ENCODE measurements around the gene ZNF441.
"Not testable (repeated sequence)": the region's sequence is repeated elsewhere in the genome, so short reads cannot be mapped to it uniquely, and the experiment has no call there.

Gene ZNF441

DNA sequence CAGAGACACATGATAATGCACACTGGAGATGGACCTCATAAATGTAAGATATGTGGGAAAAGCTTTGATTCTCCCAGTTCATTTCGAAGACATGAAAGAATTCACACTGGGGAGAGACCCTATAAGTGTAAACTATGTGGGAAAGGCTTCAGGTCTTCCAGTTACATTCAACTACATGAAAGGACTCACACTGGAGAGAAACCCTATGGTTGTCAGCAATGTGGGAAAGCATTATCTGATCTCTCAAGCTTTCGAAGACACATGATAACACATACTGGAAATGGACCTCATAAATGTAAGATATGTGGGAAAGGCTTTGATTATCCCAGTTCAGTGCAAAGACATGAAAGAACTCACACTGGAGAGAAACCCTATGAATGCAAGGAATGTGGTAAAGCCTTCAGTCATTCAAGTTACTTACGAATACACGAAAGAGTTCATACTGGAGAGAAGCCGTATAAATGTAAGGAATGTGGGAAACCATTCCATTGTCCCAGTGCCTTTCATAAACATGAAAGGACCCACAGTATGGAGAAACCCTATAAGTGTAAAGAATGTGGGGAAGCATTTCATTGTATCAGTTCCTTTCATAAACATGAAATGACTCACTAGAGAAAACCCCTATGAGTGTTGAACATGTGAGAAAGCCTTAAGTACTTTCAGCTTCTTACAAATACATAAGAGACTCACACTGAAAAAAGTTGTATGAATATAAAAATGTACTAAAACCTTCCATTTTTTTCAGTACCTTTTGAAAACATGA, 14.7 kb downstream of the ZNF441 start:
- FAIRE-seq = no peak

DNA sequence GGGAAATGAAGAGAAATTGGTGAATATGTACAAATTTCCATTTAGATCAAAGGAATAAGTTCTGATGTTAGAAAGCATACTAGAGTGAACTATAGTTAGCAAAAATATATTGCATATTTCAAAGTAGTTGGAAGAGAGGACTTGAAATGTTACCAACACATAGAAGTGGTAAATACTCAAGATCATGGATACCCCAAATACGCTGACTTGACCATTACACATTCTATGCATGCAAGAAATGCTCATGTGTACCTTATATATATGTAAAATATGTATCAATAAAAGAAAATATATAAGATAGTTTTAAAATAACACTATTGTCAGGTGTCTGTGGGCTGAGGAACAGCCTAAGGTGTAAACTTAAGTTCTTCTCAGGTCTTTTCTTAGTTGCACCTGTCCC, 17.0 kb downstream of the ZNF441 start:
- FAIRE-seq = no peak

DNA sequence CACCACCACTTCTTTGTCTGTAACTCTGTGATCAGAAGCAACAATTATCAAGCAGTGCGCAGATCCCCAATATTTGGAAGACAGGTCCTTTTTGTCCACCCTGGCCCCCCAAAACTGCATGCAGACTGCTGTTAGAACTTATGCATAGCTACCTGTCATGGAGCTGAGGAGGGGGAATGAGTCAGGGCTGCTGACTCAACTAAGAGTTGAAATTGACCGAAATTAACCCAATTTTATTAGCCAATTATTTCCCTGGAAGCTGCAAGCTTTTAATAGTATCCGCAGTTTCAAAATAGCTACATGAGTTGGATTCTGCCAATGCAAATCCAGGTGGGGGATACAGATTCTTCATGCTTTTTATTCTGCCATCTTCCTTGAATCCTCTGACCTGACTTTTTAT, 17.6 kb downstream of the ZNF441 start:
- no peak for FAIRE-seq

DNA sequence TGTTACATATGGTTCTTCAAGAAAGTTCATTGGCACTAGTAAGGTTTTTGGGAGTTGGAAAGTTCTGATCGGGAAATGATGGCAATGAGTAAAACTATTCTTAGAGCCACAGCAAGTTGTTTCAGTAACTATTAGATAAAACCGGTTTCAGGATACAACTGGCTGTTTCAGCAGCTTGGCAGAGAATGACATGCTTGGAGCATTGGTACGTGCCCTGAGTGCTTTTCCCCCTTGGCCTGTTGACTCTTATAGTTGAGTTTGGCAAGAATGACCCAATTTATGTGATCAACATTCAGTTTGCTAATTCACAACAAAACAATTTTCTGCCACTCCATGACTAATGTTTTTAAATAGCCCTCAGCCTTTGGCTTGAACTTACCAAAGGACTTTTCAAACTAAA, 20.7 kb downstream of the ZNF441 start:
- no peak for FAIRE-seq

DNA sequence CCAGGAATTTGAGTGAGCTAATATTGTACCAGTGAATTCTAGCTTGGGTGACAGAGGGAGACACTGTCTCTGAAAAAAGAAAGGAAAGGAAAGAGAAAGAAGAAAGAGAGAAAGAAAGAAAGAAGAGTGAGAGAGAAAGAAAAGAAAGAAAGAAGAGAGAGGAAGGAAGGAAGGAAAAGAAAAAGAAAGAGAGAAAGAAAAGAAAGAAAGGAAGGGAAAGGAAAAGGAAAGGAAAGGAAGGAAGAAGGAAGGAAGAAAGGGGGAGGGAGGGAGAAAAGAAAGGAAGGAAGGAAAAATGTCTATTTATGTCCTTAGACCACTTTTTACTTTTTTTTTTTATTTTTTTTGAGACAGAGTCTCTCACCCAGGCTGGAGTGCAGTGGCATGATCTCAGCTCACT, 26.1 kb downstream of the ZNF441 start:
- FAIRE-seq = no peak

DNA sequence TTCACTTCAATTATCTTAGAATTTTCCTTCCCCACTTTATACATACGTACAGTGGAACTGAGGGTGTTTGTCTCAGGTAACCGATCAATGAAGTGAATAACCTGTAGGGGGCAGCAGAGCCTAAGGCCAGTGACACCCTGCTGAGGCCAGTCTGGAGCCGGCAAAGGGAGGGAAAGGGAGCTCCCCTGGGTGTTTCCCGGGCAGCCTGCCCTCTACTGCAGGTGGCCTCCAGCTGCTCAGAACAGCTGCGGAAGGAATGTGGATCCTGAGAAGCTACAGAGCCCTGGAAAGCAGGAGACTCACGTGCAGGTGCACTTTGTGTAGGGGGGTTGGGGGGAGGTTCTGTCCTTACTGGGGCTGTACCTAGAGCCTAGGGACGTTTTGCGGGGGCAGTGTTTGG, 30.7 kb downstream of the ZNF441 start:
- FAIRE-seq = peak; percentile 99

DNA sequence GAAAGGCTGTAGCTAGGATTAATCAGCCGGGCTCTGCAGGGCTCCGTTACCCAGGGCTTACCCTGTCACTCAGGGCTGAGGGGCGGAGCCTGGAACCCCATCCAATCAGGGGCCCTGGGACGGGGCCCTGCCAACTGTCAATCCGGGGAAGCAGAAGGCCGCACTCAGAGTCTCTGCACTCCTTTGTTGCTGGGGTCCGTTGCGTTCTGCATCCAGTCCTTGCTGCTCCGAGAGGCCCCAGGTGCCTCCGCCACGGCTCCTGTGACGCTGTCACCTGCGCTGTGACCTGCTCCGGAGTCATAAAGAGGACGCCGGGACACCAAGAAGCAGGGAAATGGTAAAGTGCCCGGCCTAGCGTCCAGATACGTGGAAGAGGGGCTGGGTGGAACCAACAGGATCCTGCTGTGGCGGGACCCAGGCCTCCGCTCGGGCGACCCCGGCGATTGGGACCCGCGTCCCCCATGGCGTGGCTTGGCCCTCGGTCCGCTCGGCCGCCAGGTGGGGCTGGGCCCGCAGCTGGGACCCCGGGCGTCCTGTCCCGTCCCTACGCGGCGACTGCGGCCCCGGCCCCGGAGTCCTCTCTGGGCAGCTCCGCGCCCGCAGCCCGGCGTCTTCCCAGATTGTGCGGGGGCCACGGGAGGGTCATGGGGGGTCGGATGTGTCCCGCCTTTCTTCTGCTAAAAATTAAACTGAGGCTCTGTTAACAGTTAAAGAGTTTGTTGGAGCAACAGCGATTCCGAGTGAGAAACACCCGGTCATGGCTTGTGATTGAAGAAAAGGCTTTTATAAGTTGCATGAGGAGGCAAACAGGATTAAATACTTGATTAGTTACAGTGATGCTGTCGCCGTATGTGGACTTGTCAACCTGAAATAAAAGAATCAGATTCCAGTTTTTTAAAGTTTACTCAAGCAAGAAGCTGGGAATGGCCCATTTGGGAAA, 31.9 kb downstream of the ZNF441 start, which contains the start of gene ZNF491:
Gene ZNF491 (plus strand): TSS at position 133 of the 940 bp plus-strand sequence. CDS start 7,431 bp downstream, outside the sequence.
- peak; percentile 38 for FAIRE-seq

DNA sequence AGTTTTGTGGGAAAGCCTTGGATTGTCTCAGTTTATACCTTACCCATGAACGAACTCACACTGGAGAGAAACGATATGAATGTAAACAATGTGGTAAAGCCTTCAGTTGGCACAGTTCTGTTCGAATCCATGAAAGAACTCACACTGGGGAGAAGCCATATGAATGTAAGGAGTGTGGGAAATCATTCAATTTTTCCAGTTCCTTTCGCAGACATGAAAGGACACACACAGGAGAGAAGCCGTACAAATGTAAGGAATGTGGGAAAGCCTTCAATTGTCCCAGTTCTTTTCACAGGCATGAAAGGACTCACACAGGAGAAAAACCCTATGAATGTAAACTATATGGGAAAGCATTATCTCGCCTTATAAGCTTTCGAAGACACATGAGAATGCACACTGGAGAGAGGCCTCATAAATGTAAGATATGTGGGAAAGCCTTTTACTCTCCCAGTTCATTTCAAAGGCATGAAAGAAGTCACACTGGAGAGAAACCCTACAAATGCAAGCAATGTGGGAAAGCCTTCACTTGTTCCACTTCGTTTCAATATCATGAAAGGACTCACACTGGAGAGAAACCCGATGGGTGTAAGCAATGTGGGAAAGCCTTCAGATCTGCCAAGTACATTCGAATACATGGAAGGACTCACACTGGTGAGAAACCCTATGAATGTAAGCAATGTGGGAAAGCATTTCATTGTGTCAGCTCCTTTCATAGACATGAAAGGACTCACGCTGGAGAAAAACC, 39.7 kb downstream of the ZNF441 start:
- FAIRE-seq = no peak

DNA sequence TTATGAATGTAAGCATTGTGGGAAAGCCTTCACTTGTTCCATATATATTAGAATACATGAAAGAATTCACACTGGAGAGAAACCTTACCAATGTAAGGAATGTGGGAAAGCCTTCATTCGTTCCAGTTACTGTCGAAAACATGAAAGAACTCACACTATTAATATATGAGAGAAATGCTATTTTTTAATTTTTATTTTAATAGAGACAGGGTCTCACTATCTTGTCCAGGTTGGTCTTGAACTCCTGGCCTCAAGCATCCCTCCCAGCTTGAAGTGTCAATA, 40.2 kb downstream of the ZNF441 start:
- FAIRE-seq = no peak

DNA sequence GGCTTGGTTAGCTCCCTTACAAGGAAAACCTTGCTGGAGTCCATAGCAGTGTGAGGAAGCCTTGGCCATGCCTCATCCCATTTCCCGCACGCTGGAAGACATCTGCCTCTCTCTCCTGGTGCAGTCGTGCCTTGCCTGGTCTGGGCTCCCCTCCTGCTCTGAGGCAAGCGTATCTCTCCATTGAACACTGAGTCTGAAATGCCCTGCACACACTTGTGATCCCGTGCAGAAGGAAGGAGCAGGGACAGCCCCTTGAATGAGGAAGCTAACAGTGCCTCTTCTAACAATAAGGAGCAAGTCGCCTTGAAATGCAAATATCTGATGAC, 46.9 kb downstream of the ZNF441 start:
- FAIRE-seq = no peak

DNA sequence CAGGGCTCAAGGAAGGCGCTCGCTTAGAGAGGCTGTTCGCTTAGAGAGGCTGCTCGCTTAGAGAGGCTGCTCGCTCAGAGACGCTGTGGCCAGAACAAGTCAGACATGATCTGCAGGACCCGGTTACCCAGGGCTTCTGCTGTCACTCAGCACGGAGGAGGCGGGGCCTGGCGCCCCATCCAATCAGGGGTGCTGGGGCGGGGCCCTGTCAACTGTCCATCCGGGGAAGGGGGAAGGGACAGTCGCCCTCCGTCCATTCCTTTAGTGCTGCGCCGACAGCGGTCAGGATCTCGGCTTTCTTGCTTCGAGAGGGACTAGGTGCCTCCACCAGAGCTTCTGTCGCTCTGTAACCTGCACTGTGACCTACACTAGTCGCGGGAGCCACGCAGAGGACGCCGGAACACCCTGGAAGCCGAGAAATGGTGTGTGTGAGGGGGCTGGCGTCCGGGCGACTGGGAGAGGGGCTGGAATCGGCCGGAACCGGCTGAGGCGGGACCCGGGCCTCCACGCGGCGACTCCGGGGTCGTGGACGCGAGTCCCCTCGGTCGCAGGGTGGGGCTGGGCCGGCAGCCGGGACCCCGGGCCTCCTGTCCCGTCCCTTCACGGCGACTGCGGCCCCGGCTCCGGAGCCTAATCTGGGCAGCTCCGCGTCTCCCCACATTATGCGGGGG, 47.4 kb downstream of the ZNF441 start, which contains the start of gene ZNF440:
Gene ZNF440 (plus strand): TSS at position 245 of the 671 bp plus-strand sequence. CDS start 175 bp downstream, at position 420.
- FAIRE-seq = no peak

DNA sequence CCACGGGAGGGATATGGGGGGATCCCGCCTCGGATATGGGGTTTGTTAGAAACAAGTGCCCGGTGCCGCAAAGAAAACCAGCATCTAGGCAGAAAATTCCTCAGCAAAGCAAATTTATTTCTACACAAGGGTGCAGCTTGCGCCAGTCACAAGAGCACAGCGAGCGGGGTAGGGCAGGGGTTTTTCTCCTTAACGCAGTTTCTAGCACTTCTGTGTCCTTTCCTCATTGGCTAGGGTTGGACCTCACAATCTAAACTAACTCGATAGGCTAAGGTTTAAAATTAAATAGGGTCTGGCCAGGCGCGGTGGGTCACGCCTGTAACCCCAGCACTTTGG, 47.9 kb downstream of the ZNF441 start:
- no peak for FAIRE-seq

DNA sequence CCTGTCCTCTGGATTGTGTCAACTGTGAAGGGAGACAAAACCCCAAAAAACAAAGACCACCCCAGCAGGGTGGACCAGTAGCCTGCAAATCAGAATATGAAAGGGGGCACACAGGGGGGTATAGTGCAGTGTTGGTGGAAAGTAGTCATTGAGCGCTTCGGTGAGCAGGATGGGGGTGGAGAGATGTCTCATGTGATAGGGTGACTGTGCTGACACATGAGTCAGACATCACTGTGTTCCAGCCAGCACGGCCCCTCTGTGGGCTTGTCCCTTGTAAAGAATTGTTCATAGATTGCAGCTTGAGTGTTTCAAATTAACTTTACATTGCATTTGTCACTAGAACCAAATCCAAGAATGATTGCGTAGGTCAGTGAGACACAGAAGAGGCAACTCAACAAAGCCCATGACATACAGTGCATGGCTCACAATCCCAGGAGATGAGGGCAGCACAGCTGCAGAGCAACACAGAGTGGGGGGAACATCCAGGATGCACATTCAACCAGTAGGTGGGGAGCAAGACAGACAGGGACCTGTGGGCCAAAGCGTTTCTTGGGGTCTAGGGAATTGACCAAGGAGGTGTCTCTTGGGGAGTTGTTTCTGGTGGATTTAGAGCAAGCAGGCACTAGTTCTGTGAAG, 54.8 kb downstream of the ZNF441 start:
- no peak for FAIRE-seq

DNA sequence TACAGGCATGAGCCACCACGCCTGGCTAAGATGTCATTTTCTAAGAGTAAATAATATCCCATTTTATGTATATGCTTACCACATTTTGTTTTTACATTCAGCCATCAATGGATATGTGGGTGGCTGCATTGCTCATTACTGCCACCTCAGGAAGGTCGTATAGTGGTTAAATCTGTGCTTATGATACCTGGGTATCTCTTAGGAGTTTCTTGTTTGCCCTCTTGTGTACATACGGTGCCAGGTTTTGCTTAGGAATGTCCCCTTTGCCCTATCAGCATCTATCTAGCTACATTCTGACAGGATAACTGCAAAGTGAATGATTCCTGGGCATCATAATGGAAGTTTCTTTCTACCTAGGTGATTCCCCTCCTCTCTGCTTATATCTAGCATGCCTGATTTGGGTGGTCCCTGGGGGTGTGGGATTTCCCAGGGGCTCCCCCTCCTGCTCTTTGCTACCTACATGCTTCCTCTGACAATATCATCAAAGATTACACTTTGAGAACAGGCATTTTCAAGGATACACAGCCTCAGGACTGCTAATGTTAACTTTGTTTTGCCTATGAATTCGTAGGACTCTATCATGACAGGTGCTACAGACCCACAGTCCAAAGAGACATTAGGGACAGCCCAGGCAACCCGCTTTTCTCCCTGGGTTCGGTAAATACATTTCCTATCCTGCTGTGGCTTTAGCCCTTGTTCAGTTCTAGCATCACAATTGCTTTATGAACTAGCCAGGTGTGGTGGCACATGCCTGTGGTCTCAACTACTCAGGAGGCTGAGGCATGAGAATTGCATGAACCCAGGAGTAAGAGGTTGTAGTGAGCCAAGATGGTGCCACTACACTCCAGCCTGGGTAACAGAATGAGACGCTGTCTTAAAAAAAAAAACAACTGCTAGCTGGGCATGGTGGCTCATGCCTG, 62.4 kb downstream of the ZNF441 start:
- FAIRE-seq = not testable (repeated sequence)

DNA sequence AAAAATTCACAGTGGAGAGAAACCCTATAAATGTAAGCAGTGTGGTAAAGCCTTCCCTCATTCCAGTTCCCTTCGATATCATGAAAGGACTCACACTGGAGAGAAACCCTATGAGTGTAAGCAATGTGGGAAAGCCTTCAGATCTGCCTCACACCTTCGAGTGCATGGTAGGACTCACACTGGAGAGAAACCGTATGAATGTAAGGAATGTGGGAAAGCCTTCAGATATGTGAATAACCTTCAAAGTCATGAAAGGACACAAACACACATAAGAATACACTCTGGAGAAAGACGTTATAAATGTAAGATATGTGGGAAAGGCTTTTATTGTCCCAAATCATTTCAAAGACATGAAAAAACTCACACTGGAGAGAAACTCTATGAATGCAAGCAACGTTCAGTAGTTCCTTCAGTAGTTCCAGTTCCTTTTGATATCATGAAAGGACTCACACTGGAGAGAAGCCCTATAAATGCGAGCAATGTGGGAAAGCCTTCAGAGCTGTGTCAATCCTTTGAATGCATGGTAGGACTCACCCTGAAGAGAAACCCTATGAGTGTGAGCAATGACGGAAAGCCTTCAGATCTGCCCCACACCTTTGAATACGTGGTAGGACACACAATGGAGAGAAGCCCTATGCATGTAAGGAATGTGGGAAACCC, 65.6 kb downstream of the ZNF441 start:
- no peak for FAIRE-seq

DNA sequence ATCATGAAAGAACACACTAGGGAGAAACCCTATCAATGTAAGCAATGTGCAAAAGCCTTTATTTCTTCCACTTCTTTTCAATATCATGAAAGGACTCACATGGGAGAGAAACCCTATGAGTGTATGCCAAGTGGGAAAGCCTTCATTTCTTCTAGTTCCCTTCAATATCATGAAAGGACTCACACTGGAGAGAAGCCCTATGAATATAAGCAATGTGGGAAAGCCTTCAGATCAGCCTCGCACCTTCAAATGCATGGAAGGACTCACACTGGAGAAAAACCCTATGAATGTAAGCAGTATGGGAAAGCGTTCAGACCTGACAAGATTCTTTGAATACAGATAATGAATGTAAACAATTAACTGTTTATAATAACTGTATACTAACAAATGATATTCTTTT, 66.7 kb downstream of the ZNF441 start:
- no peak for FAIRE-seq
